ENCODE results near the gene MED20.
"Not testable (repeated sequence)": the region's sequence is repeated elsewhere in the genome, so short reads cannot be mapped to it uniquely, and the experiment has no call there.

Gene MED20, protein sequence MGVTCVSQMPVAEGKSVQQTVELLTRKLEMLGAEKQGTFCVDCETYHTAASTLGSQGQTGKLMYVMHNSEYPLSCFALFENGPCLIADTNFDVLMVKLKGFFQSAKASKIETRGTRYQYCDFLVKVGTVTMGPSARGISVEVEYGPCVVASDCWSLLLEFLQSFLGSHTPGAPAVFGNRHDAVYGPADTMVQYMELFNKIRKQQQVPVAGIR

DNA sequence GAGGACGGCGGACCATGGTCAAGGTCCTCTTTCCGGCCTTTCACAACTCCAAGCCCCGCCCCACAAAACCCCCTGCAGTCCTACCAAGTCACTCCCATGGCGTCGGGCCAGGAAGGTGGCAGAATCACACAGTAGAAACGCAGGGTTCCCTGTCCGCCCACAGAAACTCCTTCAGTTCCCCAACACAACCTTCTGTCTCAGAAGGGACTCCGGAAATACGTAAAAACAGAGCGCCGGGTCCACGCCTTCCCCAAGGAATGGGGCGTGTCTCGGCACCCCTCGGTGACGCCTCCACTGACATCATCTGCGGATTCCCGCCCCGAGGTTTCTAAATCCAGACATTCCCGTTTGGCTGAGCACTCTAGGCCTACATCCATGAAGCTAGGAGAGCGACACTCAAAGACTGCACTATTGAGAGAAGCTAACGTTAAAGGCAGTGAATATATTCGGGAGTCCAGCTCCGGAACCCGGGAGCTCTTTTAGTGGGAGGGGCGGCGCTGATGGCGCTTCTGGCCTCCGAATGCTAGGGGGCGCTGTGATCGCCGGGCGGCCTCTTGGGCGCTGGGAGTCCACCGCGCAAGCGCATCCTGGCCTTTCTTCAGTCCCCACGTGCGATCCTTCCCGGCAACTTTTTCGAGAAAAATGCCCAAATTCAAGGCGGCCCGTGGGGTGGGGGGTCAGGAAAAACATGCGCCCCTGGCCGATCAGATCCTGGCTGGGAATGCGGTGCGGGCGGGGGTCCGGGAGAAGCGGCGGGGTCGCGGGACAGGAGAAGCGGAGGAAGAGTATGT lies at the start of gene MED20, which contains the start of gene BYSL:
Gene MED20, minus strand, starts transcription at position 219 of the 791 bp plus-strand sequence. Its CDS starts 121 bp downstream, at position 98.
Gene BYSL, plus strand, starts transcription at position 579 of the 791 bp plus-strand sequence. Its CDS starts 64 bp downstream, at position 643.
- DNase-seq (ENCODE audit: low read depth): peak; percentile 90

DNA sequence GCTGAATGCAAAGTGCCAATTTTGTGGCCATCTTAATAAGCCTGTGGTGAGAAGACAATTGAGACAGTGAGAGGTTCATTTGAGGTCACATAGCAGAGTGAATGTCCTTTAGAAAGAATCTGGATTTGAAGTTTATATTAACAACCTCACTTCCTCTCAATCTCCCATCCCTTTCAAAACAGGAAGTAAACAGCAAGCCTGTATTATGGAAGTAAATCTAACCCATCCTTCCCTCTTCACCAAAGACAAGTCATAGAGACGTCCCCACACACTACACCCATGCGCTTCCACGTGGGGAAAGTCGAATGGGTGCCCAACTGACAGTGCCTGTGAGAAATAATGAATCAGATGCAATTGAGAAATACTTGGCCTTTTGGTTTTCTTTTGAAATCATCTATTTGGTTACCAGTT lies 49.5 kb upstream of the MED20 start:
- DNase-seq (ENCODE audit: low read depth): peak; percentile 55

DNA sequence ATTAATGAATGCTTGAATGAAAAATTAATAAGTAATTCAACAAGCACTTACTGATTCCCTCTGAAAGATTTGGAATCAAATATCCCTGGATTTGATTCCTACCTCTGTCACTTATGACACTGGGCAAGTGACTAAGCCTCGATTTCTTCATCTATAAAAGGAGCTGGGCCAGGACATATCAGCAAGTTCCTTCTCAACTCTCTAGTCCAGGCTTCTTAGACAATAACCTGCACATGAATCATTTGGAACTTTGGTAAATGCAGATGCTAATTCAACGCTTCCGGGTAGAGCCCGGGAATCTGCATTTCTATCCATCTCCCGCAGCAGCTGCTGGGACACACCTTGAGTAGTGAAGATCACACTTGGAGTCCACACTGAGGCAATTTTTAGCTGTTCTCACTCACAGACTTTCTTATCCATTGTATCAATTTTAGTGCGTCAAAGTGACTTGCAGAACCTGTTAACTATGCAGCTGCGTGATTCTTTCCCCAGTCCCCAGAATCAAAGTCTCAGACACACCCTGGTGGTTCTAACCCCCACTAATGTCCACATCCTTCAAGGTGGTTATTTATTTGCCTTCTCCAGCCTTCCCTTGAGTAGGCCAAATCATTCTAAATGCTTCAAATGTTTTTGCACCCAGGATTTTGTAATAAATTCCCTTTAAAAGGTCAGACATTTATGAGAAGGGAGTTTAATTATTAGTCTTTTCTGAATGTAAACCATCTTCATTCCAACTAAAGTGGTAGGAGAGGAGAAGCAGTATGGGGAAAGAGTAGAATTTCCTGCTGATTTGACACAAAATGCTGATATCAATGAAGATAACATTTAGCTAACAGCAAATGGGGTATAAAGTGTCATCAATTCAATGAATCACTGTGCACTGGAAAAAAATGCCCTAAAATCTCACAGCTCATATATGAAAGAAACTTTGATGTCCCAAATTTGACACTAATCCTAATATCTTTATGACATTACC lies 46.7 kb upstream of the MED20 start:
- no peak for DNase-seq (ENCODE audit: low read depth)

DNA sequence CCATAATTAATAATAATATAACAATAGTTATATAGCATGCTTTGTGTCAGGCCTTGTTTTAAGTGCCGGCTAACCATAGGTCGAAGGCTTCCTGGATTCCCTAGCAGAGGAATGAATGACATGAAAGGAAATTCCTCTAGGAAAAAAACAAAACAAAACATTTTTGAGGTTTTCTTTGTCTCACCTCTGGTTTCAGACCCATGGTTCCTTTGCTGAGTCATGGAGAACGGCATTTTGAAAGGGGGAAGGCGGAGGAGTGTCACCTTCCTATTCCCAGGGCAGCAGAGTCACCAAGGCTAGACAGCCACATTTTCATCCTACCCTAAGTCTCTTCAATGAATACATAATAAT lies 46.0 kb upstream of the MED20 start:
- no peak for DNase-seq (ENCODE audit: low read depth)

DNA sequence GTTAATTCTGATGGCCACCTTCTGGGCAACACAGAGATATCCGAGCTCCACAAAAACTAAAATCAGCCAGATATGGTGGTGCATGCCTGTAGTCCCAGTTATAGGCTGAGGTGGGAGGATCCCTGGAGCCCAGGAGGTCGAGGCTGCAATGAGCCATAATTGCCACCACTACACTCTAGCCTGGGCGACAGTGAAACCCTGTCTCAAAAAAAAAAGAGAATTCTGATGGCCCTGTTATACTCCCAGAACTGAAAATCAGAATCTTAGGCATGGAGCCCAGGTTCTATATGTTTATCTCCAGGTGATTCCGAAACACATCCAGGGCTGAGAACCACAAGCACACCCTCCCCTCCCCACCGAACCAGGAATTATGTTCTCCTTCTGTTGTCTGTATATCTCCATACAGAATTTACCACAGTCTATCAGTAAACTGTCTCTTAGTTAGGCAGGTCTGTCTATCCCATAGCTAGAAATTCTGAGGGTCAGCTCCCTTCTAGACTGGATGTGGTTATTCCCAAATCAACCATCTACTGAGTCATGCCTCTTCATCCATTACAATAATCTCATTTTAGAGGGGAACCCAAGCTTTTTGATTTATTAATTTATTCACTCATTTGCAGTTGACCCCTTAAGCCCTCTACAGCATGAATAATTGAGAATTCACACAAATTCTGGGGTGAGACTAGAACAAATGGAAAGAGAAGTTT lies 45.4 kb upstream of the MED20 start:
- no peak for DNase-seq (ENCODE audit: low read depth)

DNA sequence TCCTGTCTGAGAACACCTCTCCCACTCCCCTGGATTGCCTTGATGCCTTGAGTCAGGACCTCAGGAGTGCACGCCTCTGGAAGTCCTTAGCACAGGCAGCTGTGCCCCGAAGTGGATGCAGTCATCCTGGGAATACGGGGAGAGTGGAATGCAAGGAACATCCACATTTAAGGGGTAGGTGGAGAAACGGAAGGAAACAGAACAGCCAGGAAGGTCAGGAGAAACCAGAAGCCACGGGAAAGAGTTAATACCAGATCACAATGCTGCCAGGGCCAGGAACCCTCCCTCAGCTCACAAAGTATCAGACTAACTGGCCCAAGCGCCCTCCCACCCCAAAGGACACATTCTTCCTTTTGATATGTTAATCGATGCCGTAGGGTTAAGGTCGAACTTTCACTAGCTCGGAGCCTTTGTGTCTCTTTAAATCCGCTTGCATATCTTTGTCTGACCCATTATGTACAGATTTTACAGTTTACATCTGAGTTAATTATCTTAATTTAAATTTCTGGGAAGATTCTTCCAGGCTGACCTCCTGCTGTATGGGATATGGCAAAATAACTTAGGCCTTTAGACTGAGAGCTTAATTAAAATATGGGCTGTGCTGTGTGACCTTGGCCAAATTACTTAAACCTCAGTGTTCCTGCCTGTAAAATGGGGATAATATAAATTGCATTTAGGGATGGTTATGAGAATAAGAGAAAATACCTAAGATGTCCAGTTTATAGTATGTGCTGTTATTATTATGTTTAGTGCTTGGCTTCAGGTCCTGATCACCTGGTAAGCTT lies 44.7 kb upstream of the MED20 start:
- DNase-seq (ENCODE audit: low read depth): no peak

DNA sequence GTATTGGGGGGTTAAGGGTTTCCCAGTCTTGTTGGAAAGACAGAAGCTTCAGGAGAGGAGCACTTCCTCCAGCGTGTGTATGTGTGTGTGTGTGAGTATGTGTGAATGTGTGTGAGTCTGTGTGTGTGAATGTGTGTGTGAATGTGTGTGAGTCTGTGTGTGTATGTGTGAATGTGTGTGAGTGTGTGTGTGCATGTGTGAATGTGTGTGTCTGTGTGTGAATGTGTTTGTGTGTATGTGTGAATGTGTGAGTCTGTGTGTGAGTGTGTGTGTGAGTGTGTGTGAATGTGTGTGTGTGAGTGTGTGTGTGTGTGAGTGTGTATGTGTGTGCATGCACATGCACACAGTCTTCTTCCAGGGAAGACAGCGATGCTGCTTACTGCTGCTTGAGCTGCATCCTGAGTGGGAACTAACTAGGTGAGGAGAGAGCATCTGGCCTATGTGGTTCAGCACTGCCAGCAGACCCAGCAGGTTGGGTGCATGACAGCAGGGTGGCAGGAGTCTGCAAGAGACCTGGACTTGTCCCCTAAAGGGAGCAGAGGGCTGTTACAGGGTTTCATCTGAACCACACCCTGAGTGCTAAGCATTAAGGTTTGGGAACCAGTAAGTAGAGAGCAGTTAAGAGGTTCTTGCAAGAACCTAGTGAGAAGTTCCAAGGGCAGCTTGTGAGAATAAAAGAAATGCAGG lies 43.4 kb upstream of the MED20 start:
- DNase-seq (ENCODE audit: low read depth): no peak

DNA sequence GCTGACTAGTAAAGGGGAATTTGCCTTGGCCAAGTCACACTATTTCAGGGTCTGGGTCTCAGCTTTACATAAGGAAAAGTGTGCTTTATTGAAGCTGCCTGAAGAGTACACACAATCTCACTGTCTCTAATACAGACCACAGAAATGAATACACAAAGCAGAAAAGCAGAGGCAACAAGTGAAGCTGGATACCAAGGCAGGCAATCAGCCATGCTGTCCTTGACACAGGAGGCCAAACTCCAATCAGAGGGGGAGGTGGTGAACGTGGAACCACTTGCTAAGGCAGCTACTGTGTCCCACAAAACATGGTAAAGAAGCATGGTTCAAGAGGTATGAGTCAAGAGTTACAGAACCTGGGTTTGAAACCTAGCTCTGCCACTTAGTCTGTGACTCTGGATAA lies 42.4 kb upstream of the MED20 start:
- DNase-seq (ENCODE audit: low read depth): no peak

DNA sequence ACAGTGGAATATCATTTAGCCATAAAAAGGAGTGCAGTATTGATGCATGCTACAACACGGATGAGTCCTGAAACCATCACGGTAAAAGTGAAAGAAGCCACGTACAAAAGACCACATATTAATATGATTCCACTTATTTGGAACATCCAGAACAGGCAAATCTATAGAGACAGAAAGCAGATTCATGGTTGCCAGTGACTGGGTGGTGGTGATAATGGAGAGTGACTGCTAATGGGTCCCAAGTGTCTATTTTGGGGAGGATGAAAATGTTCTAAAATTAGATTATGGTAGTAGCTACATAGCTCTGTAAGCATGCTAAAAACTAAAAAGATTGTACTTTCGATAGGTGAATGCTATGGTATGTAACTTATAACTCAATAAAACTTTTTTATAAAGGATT lies 39.1 kb upstream of the MED20 start:
- DNase-seq (ENCODE audit: low read depth): no peak

DNA sequence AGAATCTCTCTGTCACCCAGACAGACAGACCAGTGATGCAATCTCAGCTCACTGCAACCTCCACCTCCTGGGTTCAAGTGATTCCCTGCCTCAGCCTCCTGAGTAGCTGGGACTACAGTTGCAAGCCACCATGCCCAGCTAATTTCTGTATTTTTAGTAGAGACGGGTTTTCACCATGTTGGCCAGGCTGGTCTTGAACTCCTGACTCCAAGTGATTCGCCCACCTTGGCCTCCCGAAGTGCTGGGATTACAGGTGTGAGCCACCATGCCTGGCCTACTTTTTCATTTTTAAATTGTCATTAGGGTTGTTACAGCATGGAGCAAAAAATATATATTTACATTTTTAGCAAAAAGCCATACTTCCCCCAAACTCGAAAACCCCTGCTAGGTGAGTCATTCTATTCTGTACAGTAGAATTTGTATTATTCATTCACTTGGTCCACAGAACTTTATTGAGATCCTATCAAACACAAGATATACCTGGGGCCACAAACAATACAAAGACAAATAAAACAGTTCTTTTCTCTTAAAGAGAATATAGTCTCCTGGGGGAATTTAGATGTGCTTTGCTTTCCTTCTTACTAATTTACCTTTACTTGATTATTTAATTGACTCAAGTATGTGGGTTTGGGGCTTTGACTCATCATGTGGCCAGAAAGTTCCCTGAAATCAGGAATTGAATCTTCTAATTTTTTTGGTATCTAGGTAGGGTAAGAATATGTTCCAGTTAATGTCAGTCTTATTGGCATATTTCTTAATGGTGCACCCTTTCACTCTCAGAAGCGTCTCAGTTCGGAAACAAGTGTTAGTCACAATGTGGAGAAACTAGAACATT lies 37.3 kb upstream of the MED20 start:
- DNase-seq (ENCODE audit: low read depth): peak; percentile 29

DNA sequence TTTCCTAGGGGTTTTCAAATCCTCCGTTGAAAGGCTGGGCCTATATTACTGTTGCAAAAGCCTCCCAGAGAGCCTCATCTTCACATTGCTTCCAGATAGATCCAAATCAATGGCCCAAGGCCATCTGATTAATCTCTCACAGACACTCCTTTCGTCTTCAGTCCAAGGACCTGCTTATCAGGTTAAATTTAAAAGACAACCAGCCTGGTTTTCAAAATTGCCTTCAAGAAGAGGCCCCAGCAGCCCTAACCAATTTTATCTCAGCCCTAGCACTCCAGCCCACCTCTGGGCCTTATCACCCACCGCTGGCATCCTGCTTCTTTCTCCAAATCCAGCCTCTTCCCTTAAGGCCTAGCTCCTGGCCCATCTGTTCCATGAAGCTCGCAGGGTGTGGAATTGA lies 36.2 kb upstream of the MED20 start:
- no peak for DNase-seq (ENCODE audit: low read depth)

DNA sequence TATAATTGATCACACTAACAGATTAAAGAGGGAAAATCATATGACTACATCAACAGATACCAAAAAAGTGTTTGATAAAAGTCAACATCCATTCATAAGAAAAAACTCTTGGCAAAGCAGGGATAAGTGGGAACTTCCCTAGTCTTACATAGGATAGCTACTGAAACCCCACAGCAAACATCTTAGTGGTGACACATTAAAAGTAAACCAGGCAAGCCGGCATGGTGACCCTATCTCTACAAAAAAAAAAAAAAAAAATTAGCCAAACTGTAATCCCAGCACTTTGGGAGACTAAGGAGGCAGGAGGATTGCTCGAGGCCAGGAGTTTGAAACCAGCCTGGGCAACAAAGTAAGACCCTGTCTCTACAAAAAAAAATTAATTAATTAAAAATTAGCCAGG lies 34.5 kb upstream of the MED20 start:
- no peak for DNase-seq (ENCODE audit: low read depth)

DNA sequence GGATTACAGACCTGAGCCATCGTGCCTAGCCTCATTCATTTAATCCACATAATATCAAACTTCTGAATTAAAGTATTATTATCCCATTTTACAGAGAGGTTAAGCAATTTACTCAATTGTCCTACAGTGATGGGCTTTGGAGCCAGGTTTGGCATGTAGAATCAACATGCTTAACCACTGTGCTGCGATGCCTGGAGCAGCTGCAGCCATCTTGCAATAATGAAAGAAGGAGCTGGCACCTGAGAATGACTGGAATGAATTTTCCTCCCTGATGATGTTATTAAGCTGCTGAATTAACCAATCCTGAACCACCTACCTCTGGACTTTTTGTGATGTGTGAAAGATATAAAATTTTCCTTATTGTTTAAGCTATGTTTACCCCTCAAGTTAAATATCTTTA lies 33.7 kb upstream of the MED20 start:
- DNase-seq (ENCODE audit: low read depth): no peak

DNA sequence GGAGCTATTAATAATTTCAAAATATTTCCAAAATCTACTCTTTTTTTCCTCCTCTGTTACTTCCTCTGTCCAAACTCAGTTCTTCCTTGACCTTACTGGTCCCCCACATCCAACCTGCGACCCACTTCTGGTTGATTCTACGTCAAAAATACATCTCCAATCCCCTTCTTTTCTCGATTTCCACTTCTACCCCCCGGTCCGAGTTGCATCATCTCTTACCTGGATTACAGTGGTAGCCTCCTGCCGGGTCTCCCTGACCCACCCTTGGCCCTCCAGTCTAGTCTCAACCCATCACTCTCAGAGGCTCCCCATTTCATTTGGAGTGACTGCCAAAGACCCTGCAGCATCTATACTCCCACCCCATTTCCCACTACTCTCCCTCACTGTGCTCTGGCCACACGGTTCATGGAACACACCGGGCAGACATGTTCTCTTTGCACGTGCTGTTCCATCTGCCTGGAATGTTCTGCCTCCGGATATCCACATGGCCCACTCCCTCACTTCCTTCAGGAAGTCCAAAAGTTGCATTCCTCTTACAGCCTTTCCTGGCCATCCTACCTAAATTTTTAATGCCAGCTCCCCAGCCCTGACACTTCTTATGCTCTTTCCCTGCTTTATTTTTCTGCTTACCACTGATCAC lies 26.8 kb upstream of the MED20 start:
- no peak for DNase-seq (ENCODE audit: low read depth)

DNA sequence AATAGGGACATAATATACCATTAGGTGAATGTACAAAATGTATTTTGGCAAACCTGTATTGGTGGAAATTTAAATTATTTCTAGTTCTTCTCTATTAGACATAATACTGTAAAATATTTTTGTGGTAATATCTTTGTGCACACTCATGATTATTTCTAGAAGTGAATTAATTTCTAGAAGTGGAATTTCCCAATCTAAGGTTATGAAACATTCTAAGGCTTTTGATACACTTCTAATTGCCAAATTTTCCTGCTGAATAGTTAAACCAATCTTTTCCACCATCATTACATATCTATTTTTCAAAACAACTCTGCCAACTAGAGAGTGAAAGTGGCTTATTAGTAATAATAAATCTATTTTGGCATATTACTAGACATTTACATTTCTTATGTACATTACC lies 22.5 kb upstream of the MED20 start:
- no peak for DNase-seq (ENCODE audit: low read depth)

DNA sequence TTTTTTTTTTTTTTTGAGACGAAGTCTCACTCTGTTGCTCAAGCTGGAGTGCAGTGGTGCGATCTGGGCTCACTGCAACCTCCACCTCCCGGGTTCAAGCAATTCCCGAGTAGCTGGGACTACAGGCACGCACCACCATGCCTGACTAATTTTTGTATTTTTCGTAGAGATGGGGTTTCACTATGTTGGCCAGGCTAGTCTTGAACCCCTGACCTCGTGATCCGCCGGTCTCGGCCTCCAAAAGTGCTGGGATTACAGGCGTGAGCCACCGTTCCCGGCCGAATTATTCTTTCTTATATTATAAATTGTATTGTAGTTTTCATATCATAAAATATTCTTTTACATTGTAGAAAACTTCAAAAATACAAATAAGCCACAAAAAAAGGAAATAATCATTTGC lies 21.9 kb upstream of the MED20 start:
- DNase-seq (ENCODE audit: low read depth): not testable (repeated sequence)

DNA sequence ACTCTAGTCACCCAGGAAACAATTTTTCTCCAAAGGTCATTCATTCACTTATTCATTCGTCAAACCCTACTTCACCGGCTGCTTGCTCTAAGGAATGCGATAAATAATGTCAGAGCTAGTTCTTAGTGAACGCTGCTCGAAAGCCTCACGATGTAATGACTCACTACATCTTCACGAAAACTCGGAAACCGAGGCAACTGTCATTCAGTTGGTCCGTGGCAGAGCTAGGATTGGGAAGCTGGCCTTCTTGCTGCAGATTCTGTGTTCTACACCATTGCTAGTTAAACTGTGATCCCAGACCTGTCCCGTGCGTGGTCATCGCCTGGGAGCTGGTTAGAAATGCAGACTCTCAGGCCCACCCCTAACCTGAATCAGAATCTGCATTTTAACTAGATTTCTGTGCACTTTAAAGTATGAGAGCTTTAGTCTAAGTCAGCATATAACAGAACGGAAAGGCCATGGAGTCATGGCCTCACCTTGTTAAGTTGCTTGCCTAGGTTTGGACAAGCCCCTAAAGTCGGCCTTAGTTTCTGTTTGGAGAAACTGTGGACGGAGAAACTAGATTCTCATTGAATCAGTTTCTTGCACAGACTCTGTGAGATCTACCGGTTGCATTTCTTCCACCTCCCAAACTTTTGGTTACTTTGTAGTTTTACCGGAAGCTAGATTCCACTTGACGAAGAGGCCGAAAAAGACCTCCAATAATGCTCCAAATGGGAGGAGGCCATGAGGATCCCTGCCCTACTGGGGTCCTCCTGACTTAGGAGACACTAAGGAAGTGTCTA lies 21.3 kb upstream of the MED20 start:
- DNase-seq (ENCODE audit: low read depth): no peak

Data from stimulated activated CD4-positive, alpha-beta T cell treated with anti-CD3 and anti-CD28 coated beads, Interleukin-2, amount 100 ng/mL, for 4 hours (primary cell).